Neural crest cell (in vitro differentiated cells): ENCODE measurements around the gene TNIK. TPM values are rescaled to one million over a fixed set of nuclear protein-coding genes. Genes with fewer than 3 reads are reported as not detected.

Experiments
- DNase-seq: peaks from one replicate; pipeline ENCODE4 v3.0.0; 2021; ENCODE audit warnings: low read depth, mixed read lengths, low spot score
- H3K27ac Mint-ChIP-seq: one replicate; pipeline ENCODE4 v1.8.0; 2021; ENCODE audit warnings: mild to moderate bottlenecking, mixed read lengths; ENCODE audit not compliant: unreplicated experiment
- H3K27me3 Mint-ChIP-seq: 2 replicates; pipeline ENCODE4 v1.8.0; 2021; ENCODE audit warnings: low read depth, mild to moderate bottlenecking, mixed read lengths
- H3K36me3 Mint-ChIP-seq: 2 replicates; pipeline ENCODE4 v1.8.0; 2021; ENCODE audit warnings: low read depth, mild to moderate bottlenecking, mixed read lengths
- H3K4me1 Mint-ChIP-seq: 2 replicates; pipeline ENCODE4 v1.8.0; 2021; ENCODE audit warnings: mixed read lengths
- H3K4me3 Mint-ChIP-seq: one replicate; pipeline ENCODE4 v1.8.0; 2021; ENCODE audit warnings: mild to moderate bottlenecking, mixed read lengths
- H3K9me3 Mint-ChIP-seq: 2 replicates; pipeline ENCODE4 v1.8.0; 2021; ENCODE audit warnings: mixed read lengths
- CTCF ChIP-seq: fragments of 200-600 bp; sonication (generic); conservative IDR thresholded peaks from 2 replicates; pipeline ENCODE4 v1.5.0; 2021; ENCODE audit warnings: antibody characterized with exemption, mild to moderate bottlenecking
- total RNA-seq: library from RNA; stranded (reverse); gene quantifications from 2 replicates; pipeline ENCODE4 v1.2.1, GENCODE V29; 2021

TNIK gene
- total RNA-seq, 1 donor from 2014 or later: 32.3 TPM

- no peak for TF ChIP-seq CTCF
- H3K27me3 Mint-ChIP-seq: no peaks in the 10 kb centered on the region
- peaks cover 17% of the 10 kb centered on the region for H3K36me3 Mint-ChIP-seq
- no peak overlapping the region for H3K4me3 Mint-ChIP-seq
- DNase-seq: no peak
- H3K27ac Mint-ChIP-seq: no peak overlapping the region
- peaks cover 6% of the 10 kb centered on the region for H3K9me3 Mint-ChIP-seq
- peaks cover 1% of the 10 kb centered on the region for H3K4me1 Mint-ChIP-seq
These were observed 237.2 kb downstream of the TNIK start for GRCh38 chr3:171222995-171223394.

- peaks cover 6% of the 10 kb centered on the region for H3K9me3 Mint-ChIP-seq
- no peak for DNase-seq
- H3K4me3 Mint-ChIP-seq: no peak overlapping the region
- peaks cover 17% of the 10 kb centered on the region for H3K36me3 Mint-ChIP-seq
- H3K27me3 Mint-ChIP-seq: no peaks in the 10 kb centered on the region
- no peak for TF ChIP-seq CTCF
- no peaks in the 10 kb centered on the region for H3K4me1 Mint-ChIP-seq
- H3K27ac Mint-ChIP-seq: no peak overlapping the region
These were observed 238.6 kb downstream of the TNIK start for GRCh38 chr3:171221597-171221996.

- Mint-ChIP-seq H3K27me3 (no peaks in the 10 kb centered on the region), H3K4me1 (no peaks in the 10 kb centered on the region), H3K27ac (no peak overlapping the region), H3K9me3 (peaks cover 3% of the 10 kb centered on the region), H3K36me3 (peaks cover 14% of the 10 kb centered on the region), H3K4me3 (no peak overlapping the region)
- TF ChIP-seq CTCF: no peak
- no peak for DNase-seq
These were observed 239.1 kb downstream of the TNIK start for GRCh38 chr3:171221104-171221503.

GRCh38 chr3:171219258-171219657 is 240.9 kb downstream of the TNIK start:
- no peak for TF ChIP-seq CTCF
- H3K4me1 Mint-ChIP-seq: no peaks in the 10 kb centered on the region
- DNase-seq: no peak
- peaks cover 1% of the 10 kb centered on the region for H3K36me3 Mint-ChIP-seq
- H3K9me3 Mint-ChIP-seq: peaks cover 2% of the 10 kb centered on the region
- no peak overlapping the region for H3K4me3 Mint-ChIP-seq
- no peaks in the 10 kb centered on the region for H3K27me3 Mint-ChIP-seq
- no peak overlapping the region for H3K27ac Mint-ChIP-seq

GRCh38 chr3:171218069-171218468 is 242.1 kb downstream of the TNIK start:
- Mint-ChIP-seq H3K4me1 (peaks cover 3% of the 10 kb centered on the region), H3K27ac (no peak overlapping the region), H3K9me3 (peaks cover 2% of the 10 kb centered on the region), H3K4me3 (no peak overlapping the region), H3K36me3 (no peaks in the 10 kb centered on the region), H3K27me3 (no peaks in the 10 kb centered on the region)
- DNase-seq: no peak
- TF ChIP-seq CTCF: no peak

- Mint-ChIP-seq H3K36me3 (peaks cover 3% of the 10 kb centered on the region), H3K4me1 (peaks cover 4% of the 10 kb centered on the region), H3K9me3 (no peaks in the 10 kb centered on the region), H3K27me3 (no peaks in the 10 kb centered on the region), H3K27ac (no peak overlapping the region), H3K4me3 (no peak overlapping the region)
- no peak for DNase-seq
- no peak for TF ChIP-seq CTCF
These were observed 246.3 kb downstream of the TNIK start for GRCh38 chr3:171213907-171214306.
